ENCODE measurements around the gene RPAIN.

DNA sequence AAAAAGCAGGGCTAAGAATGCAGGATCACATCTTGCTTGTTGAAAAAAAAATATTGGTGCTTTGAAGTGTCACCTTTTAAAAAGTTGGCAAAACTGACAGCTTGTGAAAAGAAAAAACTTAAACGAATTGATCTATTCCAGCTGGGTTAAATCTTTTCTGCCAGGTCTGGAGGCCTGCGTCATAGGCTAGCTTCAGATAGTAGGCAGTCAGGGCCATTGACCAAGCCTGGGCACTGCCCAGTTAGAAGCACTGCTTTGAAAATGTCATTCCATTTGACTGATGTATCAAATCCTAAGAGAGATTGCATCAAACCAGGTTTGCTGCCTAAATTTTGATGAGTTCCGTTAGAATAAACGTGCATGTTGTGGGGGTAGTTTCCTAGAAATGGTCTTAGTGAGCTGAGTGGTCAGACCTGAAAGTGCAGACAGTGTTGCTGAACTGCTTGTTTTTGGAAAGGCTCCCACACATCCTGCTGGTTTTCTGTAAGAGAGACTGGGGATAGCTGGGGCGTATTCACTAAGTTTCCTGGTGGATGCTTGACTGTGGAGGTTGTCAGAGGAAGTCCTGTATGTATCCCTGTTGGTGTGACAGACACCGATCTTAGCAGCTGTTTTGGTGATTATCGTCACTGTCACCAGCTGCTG, 39.4 kb upstream of the RPAIN start:
- TF ChIP-seq ZSCAN25 (CRISPR knock-in tag; IDR thresholded peaks at IDR 0.05) (no peak), SAP130 (CRISPR knock-in tag; IDR thresholded peaks at IDR 0.05; ENCODE audit: low read depth) (no peak), NCOR1 (IDR thresholded peaks at IDR 0.05; ENCODE audit: borderline replicate concordance, low read length) (no peak), ARID2 (CRISPR knock-in tag; IDR thresholded peaks at IDR 0.05; ENCODE audit: borderline replicate concordance) (no peak), ATF7 (IDR thresholded peaks at IDR 0.05) (no peak), ATF7 (CRISPR knock-in tag; IDR thresholded peaks at IDR 0.05) (no peak), FOXM1 (CRISPR knock-in tag; IDR thresholded peaks at IDR 0.05) (no peak), GLI4 (CRISPR knock-in tag; IDR thresholded peaks at IDR 0.05; ENCODE audit: borderline replicate concordance) (no peak), ELF4 (CRISPR knock-in tag; IDR thresholded peaks at IDR 0.05; ENCODE audit: borderline replicate concordance) (no peak), YY1 (IDR thresholded peaks at IDR 0.05; ENCODE audit: insufficient read depth, insufficient replicate concordance, low read depth, low read length) (no peak)
- TF ChIP-seq, protein P1, sequence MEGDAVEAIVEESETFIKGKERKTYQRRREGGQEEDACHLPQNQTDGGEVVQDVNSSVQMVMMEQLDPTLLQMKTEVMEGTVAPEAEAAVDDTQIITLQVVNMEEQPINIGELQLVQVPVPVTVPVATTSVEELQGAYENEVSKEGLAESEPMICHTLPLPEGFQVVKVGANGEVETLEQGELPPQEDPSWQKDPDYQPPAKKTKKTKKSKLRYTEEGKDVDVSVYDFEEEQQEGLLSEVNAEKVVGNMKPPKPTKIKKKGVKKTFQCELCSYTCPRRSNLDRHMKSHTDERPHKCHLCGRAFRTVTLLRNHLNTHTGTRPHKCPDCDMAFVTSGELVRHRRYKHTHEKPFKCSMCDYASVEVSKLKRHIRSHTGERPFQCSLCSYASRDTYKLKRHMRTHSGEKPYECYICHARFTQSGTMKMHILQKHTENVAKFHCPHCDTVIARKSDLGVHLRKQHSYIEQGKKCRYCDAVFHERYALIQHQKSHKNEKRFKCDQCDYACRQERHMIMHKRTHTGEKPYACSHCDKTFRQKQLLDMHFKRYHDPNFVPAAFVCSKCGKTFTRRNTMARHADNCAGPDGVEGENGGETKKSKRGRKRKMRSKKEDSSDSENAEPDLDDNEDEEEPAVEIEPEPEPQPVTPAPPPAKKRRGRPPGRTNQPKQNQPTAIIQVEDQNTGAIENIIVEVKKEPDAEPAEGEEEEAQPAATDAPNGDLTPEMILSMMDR (CRISPR knock-in tag; IDR thresholded peaks at IDR 0.05) = no peak
- TF ChIP-seq, protein P2, sequence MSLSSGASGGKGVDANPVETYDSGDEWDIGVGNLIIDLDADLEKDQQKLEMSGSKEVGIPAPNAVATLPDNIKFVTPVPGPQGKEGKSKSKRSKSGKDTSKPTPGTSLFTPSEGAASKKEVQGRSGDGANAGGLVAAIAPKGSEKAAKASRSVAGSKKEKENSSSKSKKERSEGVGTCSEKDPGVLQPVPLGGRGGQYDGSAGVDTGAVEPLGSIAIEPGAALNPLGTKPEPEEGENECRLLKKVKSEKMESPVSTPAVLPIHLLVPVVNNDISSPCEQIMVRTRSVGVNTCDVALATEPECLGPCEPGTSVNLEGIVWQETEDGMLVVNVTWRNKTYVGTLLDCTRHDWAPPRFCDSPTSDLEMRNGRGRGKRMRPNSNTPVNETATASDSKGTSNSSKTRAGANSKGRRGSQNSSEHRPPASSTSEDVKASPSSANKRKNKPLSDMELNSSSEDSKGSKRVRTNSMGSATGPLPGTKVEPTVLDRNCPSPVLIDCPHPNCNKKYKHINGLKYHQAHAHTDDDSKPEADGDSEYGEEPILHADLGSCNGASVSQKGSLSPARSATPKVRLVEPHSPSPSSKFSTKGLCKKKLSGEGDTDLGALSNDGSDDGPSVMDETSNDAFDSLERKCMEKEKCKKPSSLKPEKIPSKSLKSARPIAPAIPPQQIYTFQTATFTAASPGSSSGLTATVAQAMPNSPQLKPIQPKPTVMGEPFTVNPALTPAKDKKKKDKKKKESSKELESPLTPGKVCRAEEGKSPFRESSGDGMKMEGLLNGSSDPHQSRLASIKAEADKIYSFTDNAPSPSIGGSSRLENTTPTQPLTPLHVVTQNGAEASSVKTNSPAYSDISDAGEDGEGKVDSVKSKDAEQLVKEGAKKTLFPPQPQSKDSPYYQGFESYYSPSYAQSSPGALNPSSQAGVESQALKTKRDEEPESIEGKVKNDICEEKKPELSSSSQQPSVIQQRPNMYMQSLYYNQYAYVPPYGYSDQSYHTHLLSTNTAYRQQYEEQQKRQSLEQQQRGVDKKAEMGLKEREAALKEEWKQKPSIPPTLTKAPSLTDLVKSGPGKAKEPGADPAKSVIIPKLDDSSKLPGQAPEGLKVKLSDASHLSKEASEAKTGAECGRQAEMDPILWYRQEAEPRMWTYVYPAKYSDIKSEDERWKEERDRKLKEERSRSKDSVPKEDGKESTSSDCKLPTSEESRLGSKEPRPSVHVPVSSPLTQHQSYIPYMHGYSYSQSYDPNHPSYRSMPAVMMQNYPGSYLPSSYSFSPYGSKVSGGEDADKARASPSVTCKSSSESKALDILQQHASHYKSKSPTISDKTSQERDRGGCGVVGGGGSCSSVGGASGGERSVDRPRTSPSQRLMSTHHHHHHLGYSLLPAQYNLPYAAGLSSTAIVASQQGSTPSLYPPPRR (CRISPR knock-in tag; IDR thresholded peaks at IDR 0.05; ENCODE audit: borderline replicate concordance) = no peak
